HG02885 (cell line): ENCODE results near the gene CD1D.

Source experiments
- ATAC-seq: cut with Tn5 transposase; IDR thresholded peaks from one replicate; pipeline ENCODE4 v1.9.1; 2021; ENCODE audit warnings: mild to moderate bottlenecking; ENCODE audit not compliant: unreplicated experiment, poor library complexity

The CD1D gene

GRCh38 chr1:158180741-158181576 is at the start of gene CD1D:
Gene CD1D, plus strand, starts transcription at chr1:158180895. Its CDS starts 207 bp downstream, at chr1:158181102.
- ATAC-seq, result no peak

DNA sequence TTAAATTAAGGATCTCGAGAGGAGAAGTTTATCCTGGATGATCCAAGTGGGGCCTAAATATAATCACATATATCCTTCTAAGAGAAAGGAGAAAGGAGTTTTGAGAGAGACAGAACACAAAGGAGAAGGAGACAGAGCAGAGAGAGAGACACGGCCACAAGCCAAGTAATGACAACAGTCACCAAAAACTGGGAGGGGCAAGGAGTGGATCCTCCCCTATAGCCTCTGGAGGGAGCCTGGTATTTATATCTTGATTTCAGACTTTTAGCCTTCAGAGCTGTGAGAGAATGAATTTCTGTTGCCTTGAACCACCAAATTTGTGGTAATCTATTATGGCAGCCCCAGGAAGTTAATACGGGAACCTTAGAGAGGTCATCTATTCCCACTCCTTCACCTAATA is 49.5 kb upstream of the CD1D start:
- ATAC-seq, result no peak

DNA sequence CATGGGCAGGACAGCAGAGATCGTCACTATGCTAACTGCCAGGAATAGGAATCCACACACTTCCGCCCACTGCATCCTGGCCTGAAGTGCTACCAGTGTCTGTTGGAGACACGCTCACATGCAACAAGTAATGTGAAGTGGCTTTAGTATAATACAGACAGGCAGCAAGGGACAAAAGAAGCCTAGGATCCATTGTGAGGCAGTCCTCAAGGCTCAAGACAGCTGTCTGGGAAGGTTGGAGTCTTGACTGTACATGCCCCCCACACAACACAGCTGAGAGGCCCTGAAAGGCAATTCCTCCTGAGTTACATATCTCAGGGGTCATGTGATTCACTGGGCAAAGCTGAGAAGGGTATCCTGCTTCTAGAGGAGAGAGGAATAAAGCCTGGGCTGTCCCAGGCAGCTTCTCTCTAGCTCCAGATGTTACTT is 39.9 kb upstream of the CD1D start:
- no peak for ATAC-seq

DNA sequence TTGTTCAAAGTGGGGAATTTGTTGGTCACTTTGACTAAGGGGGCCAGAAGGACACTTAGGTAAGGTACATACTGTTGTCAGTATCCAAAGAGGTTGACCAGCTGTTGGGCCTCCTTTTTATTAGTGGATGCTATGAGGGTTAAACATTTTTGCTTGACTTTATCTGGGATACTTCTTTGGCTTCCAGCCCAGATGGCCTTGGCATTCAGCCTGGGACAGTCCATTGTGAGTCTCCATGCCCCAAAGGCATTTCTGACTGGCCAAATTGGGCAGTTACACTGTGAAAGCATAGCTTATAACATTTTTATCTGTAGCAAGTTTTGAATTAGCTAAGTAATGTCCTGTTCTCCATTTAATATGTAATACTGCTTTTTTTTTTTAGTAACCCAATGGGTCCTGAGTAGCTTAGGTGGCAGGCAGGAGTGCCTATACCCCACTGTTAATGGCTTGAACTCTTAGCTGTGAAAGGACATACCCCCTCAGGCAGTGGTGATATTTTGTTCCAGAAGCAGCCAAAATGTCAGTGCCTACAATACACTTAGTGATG is 35.4 kb upstream of the CD1D start:
- ATAC-seq, result no peak

DNA sequence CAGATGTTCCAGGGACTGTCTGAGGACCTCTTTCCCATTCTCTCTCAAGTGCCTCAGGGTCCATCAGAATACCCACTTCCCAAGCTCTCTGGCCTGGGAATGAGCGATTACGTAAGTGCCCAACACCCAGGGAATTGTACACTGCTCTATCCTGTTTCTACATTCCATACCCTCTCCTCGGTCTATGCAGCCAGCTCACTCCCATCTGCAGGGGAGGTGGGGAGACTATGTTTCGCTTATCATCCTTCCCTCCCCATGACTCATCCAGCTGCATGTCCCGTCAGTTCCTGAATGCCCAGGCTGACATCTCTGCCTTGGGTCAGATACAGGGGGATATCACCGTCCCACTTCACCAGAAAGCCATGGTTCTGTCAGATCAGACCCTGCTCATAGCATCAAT is 34.5 kb upstream of the CD1D start:
- ATAC-seq, result no peak

DNA sequence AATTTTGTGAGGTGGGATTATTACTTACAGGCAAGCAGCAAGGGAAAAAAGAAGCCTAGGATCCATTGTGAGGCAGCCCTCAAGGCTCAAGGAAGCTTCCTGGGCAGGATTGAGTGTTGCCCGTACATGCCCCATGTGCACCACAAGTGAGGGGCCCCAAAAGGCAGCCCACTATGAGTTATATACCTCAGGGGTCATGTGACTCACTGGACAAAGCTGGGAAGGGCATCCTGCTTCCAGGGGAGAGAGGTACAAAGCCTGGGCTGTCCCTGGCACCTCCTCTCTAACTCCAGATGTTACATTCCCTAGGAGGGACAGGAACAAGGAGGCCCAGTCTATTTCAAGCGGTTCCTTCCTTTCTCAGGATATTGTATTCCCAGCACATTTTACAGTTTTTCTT is 34.0 kb upstream of the CD1D start:
- no peak for ATAC-seq

- no peak for ATAC-seq
Measured at GRCh38 chr1:158147401-158147800, 33.3 kb upstream of the CD1D start.

- ATAC-seq, result no peak
Measured at GRCh38 chr1:158147869-158148268, 32.8 kb upstream of the CD1D start.

GRCh38 chr1:158148468-158148867 is 32.2 kb upstream of the CD1D start:
- no peak for ATAC-seq

GRCh38 chr1:158149175-158149574 is 31.5 kb upstream of the CD1D start:
- ATAC-seq, result no peak

DNA sequence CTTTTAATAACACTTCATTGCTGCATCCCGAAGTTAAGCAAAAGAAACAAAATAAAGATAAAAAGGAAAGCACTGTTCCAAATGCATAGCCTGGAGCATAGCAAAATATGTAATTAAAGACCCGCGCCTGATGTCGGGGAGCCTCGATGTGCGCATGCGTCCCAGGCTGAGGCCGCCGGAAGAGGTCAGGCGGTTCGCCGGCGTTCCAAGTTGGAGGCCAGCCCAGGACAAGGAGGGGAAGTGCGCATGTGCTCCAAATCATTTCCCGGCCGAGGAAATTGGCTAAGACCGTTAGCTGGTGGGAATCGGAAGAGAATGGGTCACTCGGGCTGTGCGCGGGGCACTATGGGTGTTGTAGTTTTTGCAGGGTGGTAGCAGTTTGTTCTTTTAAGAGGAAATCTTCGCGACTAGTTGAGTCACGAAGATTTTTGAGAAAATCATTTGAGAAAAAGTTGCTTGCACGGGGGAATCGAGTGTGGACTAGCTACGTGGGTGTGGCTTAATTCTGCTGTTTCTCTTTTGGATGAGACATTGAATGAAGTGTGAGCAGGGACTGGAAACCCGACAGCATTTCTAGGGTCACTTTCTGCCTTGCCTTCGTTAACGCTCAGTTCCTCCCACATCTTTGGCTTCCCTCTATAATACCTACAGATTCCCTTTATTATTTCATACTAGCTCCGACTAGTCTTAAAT is 31.0 kb upstream of the CD1D start:
- peak; percentile 77 for ATAC-seq

DNA sequence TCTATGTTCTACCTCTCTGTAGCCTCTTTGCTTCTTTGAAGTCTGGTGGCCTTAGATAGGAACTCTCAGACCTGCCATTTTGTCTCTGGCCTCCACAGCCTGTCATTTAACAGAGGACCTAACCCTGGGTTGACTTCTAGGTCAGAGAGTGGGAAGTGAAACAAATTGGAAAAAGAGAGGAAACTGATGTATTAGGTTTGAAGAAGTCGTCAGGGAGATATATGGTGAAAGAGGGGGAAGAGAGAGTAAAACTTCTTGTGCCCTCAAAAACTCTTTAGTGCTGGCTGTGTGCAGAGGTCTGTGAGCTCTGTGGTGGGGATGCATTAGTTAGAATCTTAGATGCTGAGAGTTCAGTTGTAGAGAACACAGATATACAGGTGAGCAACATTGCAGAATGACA is 30.2 kb upstream of the CD1D start:
- ATAC-seq, result no peak

GRCh38 chr1:158153179-158153578 is 27.5 kb upstream of the CD1D start:
- ATAC-seq, result no peak

DNA sequence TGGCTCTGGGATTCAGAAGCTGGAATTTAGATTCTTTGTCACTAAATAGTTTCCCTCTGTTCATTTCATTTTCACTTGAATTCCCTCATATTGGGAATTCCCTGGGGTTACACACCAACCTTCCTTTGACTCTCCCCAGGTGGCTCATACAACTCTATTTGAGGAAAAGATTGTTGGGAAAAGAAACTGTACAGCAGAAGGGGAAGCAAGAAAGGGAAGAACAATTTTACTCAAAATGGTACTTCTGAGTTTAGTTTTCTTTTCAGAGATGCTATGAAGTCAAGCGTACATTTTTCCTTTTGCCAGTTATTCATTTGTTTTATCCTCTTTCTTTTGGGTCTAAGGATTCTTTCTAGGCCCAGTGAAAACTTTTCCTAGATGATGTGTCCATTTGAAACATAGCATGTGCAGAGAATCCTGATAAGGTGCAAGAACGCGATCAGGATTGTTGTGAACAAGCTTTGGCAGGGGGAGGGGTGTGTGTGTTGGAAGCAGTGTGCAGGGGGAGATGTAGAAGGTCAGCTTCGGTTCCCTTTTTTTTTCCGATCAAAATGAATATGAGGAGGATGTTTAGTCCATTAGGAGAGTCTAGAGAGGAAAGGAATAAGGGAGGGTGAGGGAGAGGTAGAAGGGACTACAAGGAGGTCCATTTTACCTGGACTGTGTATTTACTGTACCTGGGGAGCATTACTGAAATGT is 26.8 kb upstream of the CD1D start:
- no peak for ATAC-seq

DNA sequence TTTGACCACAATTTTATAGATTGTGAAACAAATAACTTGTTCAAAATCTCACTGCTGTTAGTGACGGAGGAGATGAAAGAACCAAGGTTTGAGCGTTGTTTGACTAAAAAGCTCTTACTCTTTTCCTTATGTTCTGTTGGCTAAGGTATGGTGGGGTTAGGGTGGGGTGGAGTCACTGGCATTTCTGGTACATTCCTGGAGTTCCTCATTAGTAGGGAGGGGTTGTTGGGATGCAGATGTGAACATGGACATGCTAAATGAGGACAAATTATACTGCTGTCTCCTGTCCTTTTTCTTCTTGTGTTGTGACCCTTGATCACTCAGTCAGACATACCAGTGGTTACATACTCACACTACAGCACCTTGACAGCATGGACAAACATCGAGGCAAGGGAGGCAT is 26.2 kb upstream of the CD1D start:
- no peak for ATAC-seq

- ATAC-seq, result no peak
Measured at GRCh38 chr1:158155673-158156072, 25.0 kb upstream of the CD1D start.

GRCh38 chr1:158159597-158159996 is 21.1 kb upstream of the CD1D start:
- no peak for ATAC-seq

DNA sequence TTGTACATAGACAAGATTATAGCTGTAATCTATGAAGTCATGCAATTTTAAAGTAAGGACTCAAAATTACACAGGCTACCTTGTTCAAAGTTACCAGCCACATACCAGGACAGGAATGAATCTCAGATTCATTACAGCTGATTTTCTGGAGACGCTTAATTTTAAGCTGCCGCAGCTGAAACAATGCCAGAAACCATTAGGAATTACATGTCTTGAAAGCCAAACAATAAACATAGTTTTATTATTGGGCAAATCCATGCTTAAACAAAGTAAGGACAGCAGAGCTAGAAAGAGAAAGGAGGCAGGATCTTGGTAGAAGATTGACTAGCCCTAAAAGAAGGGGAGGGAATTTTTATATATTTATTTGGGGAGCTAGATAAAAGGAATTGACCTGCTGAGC is 19.2 kb upstream of the CD1D start:
- ATAC-seq, result no peak

GRCh38 chr1:158163000-158163947 is 17.4 kb upstream of the CD1D start:
- peak; percentile 98 for ATAC-seq

DNA sequence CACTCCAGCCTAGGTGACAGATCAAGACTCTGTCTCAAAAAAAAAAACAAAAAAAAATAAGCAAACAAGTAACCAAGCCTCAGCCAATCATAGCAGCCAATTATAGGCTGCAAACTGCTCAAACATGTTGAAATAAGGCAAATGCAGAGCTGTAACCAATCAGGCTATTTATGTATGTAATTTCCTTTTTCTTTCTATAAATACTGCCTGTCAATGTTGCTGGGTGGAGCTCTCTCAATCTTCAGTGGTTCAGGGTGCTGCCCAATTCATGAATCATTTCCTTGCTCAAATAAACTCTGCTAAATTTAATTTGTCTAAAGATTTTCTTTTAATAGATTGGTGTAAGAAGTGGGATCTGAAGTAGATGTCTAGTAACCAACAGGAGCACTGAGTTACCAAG is 11.6 kb upstream of the CD1D start:
- ATAC-seq, result no peak
